Astrocyte (in vitro differentiated cells and primary cell): Measurements from ENCODE around the gene TINCR.

ENCODE experiments used
- CTCF ChIP-seq: IDR thresholded peaks from 2 replicates; pipeline ENCODE4 v1.5.1; 2011; ENCODE audit warnings: low read depth, mild to moderate bottlenecking, inconsistent platforms, low read length, moderate library complexity; ENCODE audit not compliant: insufficient read depth
- EZH2 ChIP-seq: IDR thresholded peaks from 2 replicates; pipeline ENCODE4 v1.6.1; 2012; ENCODE audit warnings: mild to moderate bottlenecking, low read length, inconsistent platforms; ENCODE audit not compliant: insufficient read depth

- TF ChIP-seq CTCF (no peak), EZH2 (no peak)
Observed at GRCh38 chr19:5514001-5514400, 53.8 kb downstream of the TINCR start.
